Measurements from ENCODE around the gene IL7R.

The IL7R gene

GRCh38 chr5:35816881-35817521, 39.7 kb upstream of the IL7R start:
- Histone ChIP-seq H3K4me3 (no peak overlapping the region), H3K27me3 (no peaks in the 10 kb centered on the region), H3K36me3 (no peaks in the 10 kb centered on the region), H3K4me1 (no peaks in the 10 kb centered on the region), H3K27ac (no peak overlapping the region), H3K9me3 (no peaks in the 10 kb centered on the region)
- no peak for DNase-seq
- intact Hi-C loops (cut with DNase I; ENCODE audit: low total_unique reads), result no loop called here
- no peak for TF ChIP-seq CTCF (IDR thresholded peaks at IDR 0.05)

- no peaks in the 10 kb centered on the region for H3K4me1 ChIP-seq
- TF ChIP-seq CTCF (IDR thresholded peaks at IDR 0.05), result no peak
- no peaks in the 10 kb centered on the region for H3K9me3 ChIP-seq
- intact Hi-C loops (cut with DNase I; ENCODE audit: low total_unique reads), result no loop called here
- no peak for DNase-seq
- H3K4me3 ChIP-seq, result no peak overlapping the region
- no peak overlapping the region for H3K27ac ChIP-seq
- H3K27me3 ChIP-seq, result no peaks in the 10 kb centered on the region
- H3K36me3 ChIP-seq, result no peaks in the 10 kb centered on the region
These were observed 37.7 kb upstream of the IL7R start for GRCh38 chr5:35819026-35819425.

GRCh38 chr5:35819668-35820067, 37.0 kb upstream of the IL7R start:
- H3K4me1 ChIP-seq, result no peaks in the 10 kb centered on the region
- H3K36me3 ChIP-seq, result no peaks in the 10 kb centered on the region
- no peaks in the 10 kb centered on the region for H3K9me3 ChIP-seq
- H3K4me3 ChIP-seq, result no peak overlapping the region
- intact Hi-C loops (cut with DNase I; ENCODE audit: low total_unique reads), result no loop called here
- no peak for DNase-seq
- no peak overlapping the region for H3K27ac ChIP-seq
- TF ChIP-seq CTCF (IDR thresholded peaks at IDR 0.05), result no peak
- H3K27me3 ChIP-seq, result no peaks in the 10 kb centered on the region

GRCh38 chr5:35820735-35821134, 36.0 kb upstream of the IL7R start:
- TF ChIP-seq CTCF (IDR thresholded peaks at IDR 0.05), result no peak
- intact Hi-C loops (cut with DNase I; ENCODE audit: low total_unique reads), result no loop called here

GRCh38 chr5:35821513-35821912, 35.2 kb upstream of the IL7R start:
- no peak for TF ChIP-seq CTCF (IDR thresholded peaks at IDR 0.05)
- Histone ChIP-seq H3K36me3 (no peaks in the 10 kb centered on the region), H3K4me3 (no peak overlapping the region), H3K27ac (no peak overlapping the region), H3K27me3 (no peaks in the 10 kb centered on the region), H3K9me3 (no peaks in the 10 kb centered on the region), H3K4me1 (no peaks in the 10 kb centered on the region)
- intact Hi-C loops (cut with DNase I; ENCODE audit: low total_unique reads), result no loop called here
- DNase-seq, result no peak

More at GRCh38 chr5:35820735-35821134, 36.0 kb upstream of the IL7R start:
- Histone ChIP-seq H3K4me3 (no peak overlapping the region), H3K4me1 (no peaks in the 10 kb centered on the region), H3K27me3 (no peaks in the 10 kb centered on the region), H3K9me3 (no peaks in the 10 kb centered on the region), H3K36me3 (no peaks in the 10 kb centered on the region), H3K27ac (no peak overlapping the region)
- DNase-seq, result no peak

GRCh38 chr5:35822511-35822910, 34.2 kb upstream of the IL7R start:
- no peak for DNase-seq
- TF ChIP-seq CTCF (IDR thresholded peaks at IDR 0.05), result no peak
- H3K4me3 ChIP-seq, result no peak overlapping the region
- H3K4me1 ChIP-seq, result no peaks in the 10 kb centered on the region
- H3K36me3 ChIP-seq, result no peaks in the 10 kb centered on the region
- no peaks in the 10 kb centered on the region for H3K27me3 ChIP-seq
- no peaks in the 10 kb centered on the region for H3K9me3 ChIP-seq
- H3K27ac ChIP-seq, result no peak overlapping the region
- intact Hi-C loops (cut with DNase I; ENCODE audit: low total_unique reads), result no loop called here
